ENCODE results near the gene NMUR2. TPM values are rescaled to one million over a fixed set of nuclear protein-coding genes. Genes with fewer than 3 reads are reported as not detected.

Gene NMUR2
- total RNA-seq, 1 experiment from 2014 or later = not detected

DNA sequence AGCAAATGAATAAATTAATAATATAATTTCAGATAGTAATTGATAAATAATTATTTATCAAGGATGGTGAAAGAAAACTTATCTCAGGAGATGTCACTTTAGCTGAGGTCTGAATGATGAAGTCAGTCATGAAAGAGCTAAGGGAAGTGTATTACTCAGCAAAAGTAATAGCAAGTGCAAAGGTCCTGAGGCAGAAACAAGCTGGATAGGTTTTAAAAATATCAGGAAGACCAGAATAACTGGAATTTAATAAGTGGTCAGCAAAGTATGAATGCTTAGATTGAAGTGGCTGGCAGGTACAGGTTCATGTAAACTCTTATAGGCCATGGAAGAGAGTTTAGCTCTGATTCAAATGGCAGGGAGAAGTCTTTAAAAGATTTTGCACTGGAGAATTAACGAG is 1.0 kb upstream of the NMUR2 start:
- Histone ChIP-seq H4K20me1 (ENCODE audit: insufficient read depth) (no peaks in the 10 kb centered on the region), H3K9me2 (ENCODE audit: insufficient read depth) (no peaks in the 10 kb centered on the region), H3K4me1 (replicated peaks; ENCODE audit: insufficient read depth) (no peaks in the 10 kb centered on the region), H3K4me2 (no peak overlapping the region), H3K27me3 (ENCODE audit: insufficient read depth, low read depth) (no peaks in the 10 kb centered on the region), H3K79me2 (ENCODE audit: low read depth) (no peaks in the 10 kb centered on the region), H3F3A (ENCODE audit: insufficient read depth, low read depth) (no peaks in the 10 kb centered on the region), H3K27ac (no peak overlapping the region), H3K36me3 (ENCODE audit: low read depth) (no peaks in the 10 kb centered on the region), H2AFZ (no peak overlapping the region), H3K4me3 (no peak overlapping the region), H3K9me3 (ENCODE audit: insufficient read depth, low read depth) (no peaks in the 10 kb centered on the region)
- POLR2A ChIA-PET (ENCODE audit: unreplicated experiment) = no interaction called here
- TF ChIP-seq, protein P1, sequence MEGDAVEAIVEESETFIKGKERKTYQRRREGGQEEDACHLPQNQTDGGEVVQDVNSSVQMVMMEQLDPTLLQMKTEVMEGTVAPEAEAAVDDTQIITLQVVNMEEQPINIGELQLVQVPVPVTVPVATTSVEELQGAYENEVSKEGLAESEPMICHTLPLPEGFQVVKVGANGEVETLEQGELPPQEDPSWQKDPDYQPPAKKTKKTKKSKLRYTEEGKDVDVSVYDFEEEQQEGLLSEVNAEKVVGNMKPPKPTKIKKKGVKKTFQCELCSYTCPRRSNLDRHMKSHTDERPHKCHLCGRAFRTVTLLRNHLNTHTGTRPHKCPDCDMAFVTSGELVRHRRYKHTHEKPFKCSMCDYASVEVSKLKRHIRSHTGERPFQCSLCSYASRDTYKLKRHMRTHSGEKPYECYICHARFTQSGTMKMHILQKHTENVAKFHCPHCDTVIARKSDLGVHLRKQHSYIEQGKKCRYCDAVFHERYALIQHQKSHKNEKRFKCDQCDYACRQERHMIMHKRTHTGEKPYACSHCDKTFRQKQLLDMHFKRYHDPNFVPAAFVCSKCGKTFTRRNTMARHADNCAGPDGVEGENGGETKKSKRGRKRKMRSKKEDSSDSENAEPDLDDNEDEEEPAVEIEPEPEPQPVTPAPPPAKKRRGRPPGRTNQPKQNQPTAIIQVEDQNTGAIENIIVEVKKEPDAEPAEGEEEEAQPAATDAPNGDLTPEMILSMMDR (conservative IDR thresholded peaks at IDR 0.05) = no peak
- TF ChIP-seq EZH2 (IDR thresholded peaks at IDR 0.05; ENCODE audit: low read depth) = no peak
- CTCF ChIA-PET = no interaction called here
- no TSS peak for BruUV-seq (replicated peaks)
- DNase-seq = no peak
- intact Hi-C loops (cut with micrococcal nuclease; ENCODE audit: unreplicated experiment) = no loop called here

DNA sequence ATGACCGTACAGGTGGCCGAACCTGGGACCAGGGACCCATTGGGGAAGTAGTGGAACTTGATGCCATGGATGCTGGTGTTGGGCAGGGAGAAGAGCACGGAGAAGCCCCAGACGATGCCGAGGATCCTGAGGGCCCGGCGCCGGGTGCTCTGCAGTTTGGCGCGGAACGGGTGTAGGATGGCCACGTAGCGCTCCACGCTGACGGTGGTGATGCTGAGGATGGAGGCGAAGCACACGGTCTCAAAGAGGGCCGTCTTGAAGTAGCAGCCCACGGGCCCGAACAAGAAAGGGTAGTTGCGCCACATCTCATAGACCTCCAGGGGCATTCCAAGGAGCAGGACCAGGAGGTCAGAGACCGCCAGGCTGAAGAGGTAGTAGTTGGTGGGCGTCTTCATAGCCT is 585 bp downstream of the NMUR2 start:
- H3K9me2 ChIP-seq (ENCODE audit: insufficient read depth) = no peaks in the 10 kb centered on the region
- no peaks in the 10 kb centered on the region for H3K36me3 ChIP-seq (ENCODE audit: low read depth)
- H3K27me3 ChIP-seq (ENCODE audit: insufficient read depth, low read depth) = no peaks in the 10 kb centered on the region
- no peaks in the 10 kb centered on the region for H3K79me2 ChIP-seq (ENCODE audit: low read depth)
- TF ChIP-seq EZH2 (IDR thresholded peaks at IDR 0.05; ENCODE audit: low read depth) = no peak
- TF ChIP-seq, protein P1 (conservative IDR thresholded peaks at IDR 0.05) = no peak
- H3K27ac ChIP-seq = no peak overlapping the region
- no peak overlapping the region for H2AFZ ChIP-seq
- CTCF ChIA-PET = no interaction called here
- H4K20me1 ChIP-seq (ENCODE audit: insufficient read depth) = no peaks in the 10 kb centered on the region
- no peak overlapping the region for H3K4me2 ChIP-seq
- H3K9me3 ChIP-seq (ENCODE audit: insufficient read depth, low read depth) = no peaks in the 10 kb centered on the region
- intact Hi-C loops (cut with micrococcal nuclease; ENCODE audit: unreplicated experiment) = no loop called here
- H3K4me1 ChIP-seq (replicated peaks; ENCODE audit: insufficient read depth) = no peaks in the 10 kb centered on the region
- no TSS peak for BruUV-seq (replicated peaks)
- POLR2A ChIA-PET (ENCODE audit: unreplicated experiment) = no interaction called here
- no peak overlapping the region for H3K4me3 ChIP-seq
- H3F3A ChIP-seq (ENCODE audit: insufficient read depth, low read depth) = no peaks in the 10 kb centered on the region
- no peak for DNase-seq

DNA sequence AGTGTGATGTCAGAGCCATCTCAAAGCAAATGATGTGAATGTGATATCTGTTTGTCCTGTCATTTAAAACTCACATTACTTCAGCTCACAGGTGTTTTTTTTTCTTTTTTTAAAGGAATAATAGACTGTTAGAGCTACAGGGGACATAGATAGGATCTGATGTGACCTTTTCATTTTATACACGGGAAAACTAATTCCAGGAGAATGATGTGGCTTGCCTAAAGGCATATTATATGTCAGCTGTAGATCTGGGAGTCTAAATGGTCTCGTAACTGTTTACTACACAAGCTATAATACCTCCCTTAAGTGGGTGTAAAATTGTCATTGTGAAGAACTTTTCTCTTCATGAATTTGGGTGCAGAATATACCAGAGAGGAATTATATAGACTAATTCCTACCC is 2.0 kb downstream of the NMUR2 start:
- Histone ChIP-seq H3K27me3 (ENCODE audit: insufficient read depth, low read depth) (no peaks in the 10 kb centered on the region), H2AFZ (no peak overlapping the region), H3K27ac (no peak overlapping the region), H3K4me3 (no peak overlapping the region), H3K4me2 (no peak overlapping the region), H4K20me1 (ENCODE audit: insufficient read depth) (no peaks in the 10 kb centered on the region), H3F3A (ENCODE audit: insufficient read depth, low read depth) (no peaks in the 10 kb centered on the region), H3K36me3 (ENCODE audit: low read depth) (no peaks in the 10 kb centered on the region), H3K79me2 (ENCODE audit: low read depth) (no peaks in the 10 kb centered on the region), H3K4me1 (replicated peaks; ENCODE audit: insufficient read depth) (no peaks in the 10 kb centered on the region), H3K9me2 (ENCODE audit: insufficient read depth) (no peaks in the 10 kb centered on the region), H3K9me3 (ENCODE audit: insufficient read depth, low read depth) (no peaks in the 10 kb centered on the region)
- CTCF ChIA-PET = no interaction called here
- POLR2A ChIA-PET (ENCODE audit: unreplicated experiment) = no interaction called here
- intact Hi-C loops (cut with micrococcal nuclease; ENCODE audit: unreplicated experiment) = no loop called here
- TF ChIP-seq EZH2 (IDR thresholded peaks at IDR 0.05; ENCODE audit: low read depth) = no peak
- TF ChIP-seq, protein P1 (conservative IDR thresholded peaks at IDR 0.05) = no peak
- BruUV-seq (replicated peaks) = no TSS peak
- DNase-seq = no peak
